NB4 (cell line): ENCODE data around the gene TIPARP.

ENCODE experiments used
- CTCF ChIP-seq: IDR thresholded peaks from one replicate; pipeline ENCODE4 v1.5.1; 2012; ENCODE audit warnings: low read depth, low read length
- MAX ChIP-seq: IDR thresholded peaks from 2 replicates; pipeline ENCODE4 v1.6.1; 2011; ENCODE audit warnings: low read depth, low read length
- MYC ChIP-seq: IDR thresholded peaks from 2 replicates; pipeline ENCODE4 v1.6.1; 2011; ENCODE audit warnings: low read depth, low read length
- POLR2A ChIP-seq: IDR thresholded peaks from 2 replicates; pipeline ENCODE4 v1.6.1; 2011; ENCODE audit warnings: mild to moderate bottlenecking; ENCODE audit not compliant: insufficient read length; ENCODE audit errors: extremely low read depth

- TF ChIP-seq CTCF: no peak
- TF ChIP-seq POLR2A: no peak
- TF ChIP-seq MYC: no peak
- no peak for TF ChIP-seq MAX
These were observed 46.3 kb upstream of the TIPARP start for GRCh38 chr3:156627946-156628569.
